CD8-positive, alpha-beta memory T cell (primary cell): ENCODE measurements around the gene NOP56. TPM values are rescaled to one million over a fixed set of nuclear protein-coding genes. Genes with fewer than 3 reads are reported as not detected.

Experiments
- CTCF ChIA-PET: fragments of 350-600 bp; sonication (Branson Sonifier 250); formaldehyde crosslinking; loops from one replicate; lab custom pipeline; 2021; ENCODE audit warnings: antibody characterized with exemption; lab: Charles Lee
- POLR2A ChIA-PET: fragments of 350-600 bp; sonication (Branson Sonifier 250); formaldehyde crosslinking; loops from one replicate; lab custom pipeline; 2021; ENCODE audit warnings: antibody characterized with exemption; lab: Charles Lee
- DNase-seq, 5 donors: peaks; one replicate each; pipeline versions ENCODE4 v3.0.0 to v3.0.0-alpha.2; 2020 to 2022; ENCODE audit warnings: mixed read lengths in 1 of 5
- H3K27ac ChIP-seq: one replicate; pipeline ENCODE4 v1.7.0; 2013; ENCODE audit warnings: low read depth, mild to moderate bottlenecking, low read length, moderate library complexity
- H3K27me3 ChIP-seq: 2 replicates; pipeline ENCODE4 v1.7.0; 2013; ENCODE audit warnings: low read length, mild to moderate bottlenecking; ENCODE audit not compliant: insufficient read depth, poor library complexity, severe bottlenecking
- H3K36me3 ChIP-seq: 2 replicates; pipeline ENCODE4 v1.7.0; 2013; ENCODE audit warnings: mild to moderate bottlenecking, low read length, moderate library complexity; ENCODE audit not compliant: insufficient read depth
- H3K4me1 ChIP-seq: 2 replicates; pipeline ENCODE4 v1.7.0; 2013; ENCODE audit warnings: mild to moderate bottlenecking, low read length, moderate library complexity; ENCODE audit not compliant: insufficient read depth
- H3K4me3 ChIP-seq: 2 replicates; pipeline ENCODE4 v1.7.0; 2013; ENCODE audit warnings: mild to moderate bottlenecking, low read length
- H3K9me3 ChIP-seq: 2 replicates; pipeline ENCODE4 v1.7.0; 2013; ENCODE audit warnings: mild to moderate bottlenecking, low read length
- H3K27ac Mint-ChIP-seq, 8 donors: one replicate each; pipeline ENCODE4 v1.8.0; 2020 to 2021; ENCODE audit warnings: mixed read lengths in 8 of 8, mild to moderate bottlenecking in 6 of 8, inconsistent platforms in 3 of 8, moderate library complexity in 3 of 8
- H3K27me3 Mint-ChIP-seq, 2 donors: one replicate each; pipeline ENCODE4 v1.8.0; 2020 to 2021; ENCODE audit warnings: mixed read lengths in 2 of 2, mild to moderate bottlenecking in 1 of 2, moderate library complexity in 1 of 2
- H3K36me3 Mint-ChIP-seq, 3 donors: one replicate each; pipeline ENCODE4 v1.8.0; 2020 to 2021; ENCODE audit warnings: mixed read lengths in 3 of 3, inconsistent platforms in 1 of 3, mild to moderate bottlenecking in 1 of 3
- H3K4me1 Mint-ChIP-seq, 3 donors: one replicate each; pipeline ENCODE4 v1.8.0; 2020 to 2021; ENCODE audit warnings: mixed read lengths in 3 of 3, inconsistent platforms in 1 of 3, mild to moderate bottlenecking in 1 of 3
- H3K4me3 Mint-ChIP-seq, 7 donors: one replicate each; pipeline ENCODE4 v1.8.0; 2020 to 2021; ENCODE audit warnings: mixed read lengths in 7 of 7, mild to moderate bottlenecking in 6 of 7, moderate library complexity in 4 of 7, inconsistent platforms in 2 of 7
- H3K9me3 Mint-ChIP-seq, 5 donors: one replicate each; pipeline ENCODE4 v1.8.0; 2020 to 2022; ENCODE audit warnings: mixed read lengths in 5 of 5, mild to moderate bottlenecking in 3 of 5, moderate library complexity in 2 of 5, inconsistent platforms in 1 of 5
- polyA plus RNA-seq: library from polyadenylated mRNA; unstranded; fragments of 300-500 nt; fragmentation: Illumina TruSeq; gene quantifications from one replicate; pipeline ENCODE4 v1.2.3, GENCODE V29; 2021
- total RNA-seq, 2 experiments: library from RNA; stranded (reverse); gene quantifications; one replicate each; pipeline ENCODE4 v1.2.3, GENCODE V29; 2021

Gene NOP56
- total and polyA plus RNA-seq, 3 experiments from 2014 or later = 106 to 920 (median 888) TPM

- no peaks in the 10 kb centered on the region for H3K9me3 Mint-ChIP-seq
- no peaks in the 10 kb centered on the region for H3K9me3 ChIP-seq
- no peak for DNase-seq
- CTCF ChIA-PET = no interaction called here
- no peak overlapping the region for H3K27ac ChIP-seq
- H3K36me3 Mint-ChIP-seq = peaks cover 0 to under 1% (median 0%) of the 10 kb centered on the region in 3 donors
- H3K27me3 Mint-ChIP-seq = peaks cover 14 to 38% of the 10 kb centered on the region in 2 donors
- no peaks in the 10 kb centered on the region for H3K4me1 ChIP-seq
- no peaks in the 10 kb centered on the region for H3K36me3 ChIP-seq
- H3K4me1 Mint-ChIP-seq = peaks cover 0 to 2% (median 0%) of the 10 kb centered on the region in 3 donors
- no peak overlapping the region for H3K4me3 Mint-ChIP-seq
- peaks cover 7% of the 10 kb centered on the region for H3K27me3 ChIP-seq
- POLR2A ChIA-PET = interaction anchor here (0.5 kb wide), 1 partner anchor 401 kb away, joined by 3 read pairs; no protein-coding TSS in a partner anchor
- no peak overlapping the region for H3K4me3 ChIP-seq
- H3K27ac Mint-ChIP-seq = peak overlapping the region in 2 of 8 donors; percentile 30 to 37
Observed at GRCh38 chr20:2699775-2700413, 47.5 kb downstream of the NOP56 start.

GRCh38 chr20:2700913-2701620 is 48.6 kb downstream of the NOP56 start:
- H3K27ac Mint-ChIP-seq = no peak overlapping the region
- no peaks in the 10 kb centered on the region for H3K36me3 Mint-ChIP-seq
- CTCF ChIA-PET = interaction anchor here (0.6 kb wide), 1 partner anchor 243 kb away, joined by 3 read pairs; no protein-coding TSS in a partner anchor
- no peaks in the 10 kb centered on the region for H3K36me3 ChIP-seq
- DNase-seq = no peak
- no peaks in the 10 kb centered on the region for H3K9me3 Mint-ChIP-seq
- no peak overlapping the region for H3K4me3 Mint-ChIP-seq
- no peaks in the 10 kb centered on the region for H3K4me1 Mint-ChIP-seq
- no peaks in the 10 kb centered on the region for H3K27me3 ChIP-seq
- H3K4me1 ChIP-seq = no peaks in the 10 kb centered on the region
- no peaks in the 10 kb centered on the region for H3K9me3 ChIP-seq
- POLR2A ChIA-PET = no interaction called here
- no peak overlapping the region for H3K4me3 ChIP-seq
- H3K27ac ChIP-seq = no peak overlapping the region
- peaks cover 9 to 30% of the 10 kb centered on the region in 2 donors for H3K27me3 Mint-ChIP-seq

- ChIA-PET CTCF (no interaction called here), POLR2A (no interaction called here)
- Mint-ChIP-seq H3K4me1 (no peaks in the 10 kb centered on the region), H3K36me3 (no peaks in the 10 kb centered on the region), H3K27me3 (peaks cover 9 to 28% of the 10 kb centered on the region in 2 donors), H3K4me3 (no peak overlapping the region), H3K27ac (no peak overlapping the region), H3K9me3 (no peaks in the 10 kb centered on the region)
- DNase-seq = no peak
- no peak overlapping the region for H3K27ac ChIP-seq
- H3K4me1 ChIP-seq = no peaks in the 10 kb centered on the region
- no peaks in the 10 kb centered on the region for H3K36me3 ChIP-seq
- no peak overlapping the region for H3K4me3 ChIP-seq
- H3K9me3 ChIP-seq = no peaks in the 10 kb centered on the region
- no peaks in the 10 kb centered on the region for H3K27me3 ChIP-seq
Observed at GRCh38 chr20:2701671-2702081, 49.2 kb downstream of the NOP56 start.

- Histone ChIP-seq H3K36me3 (no peaks in the 10 kb centered on the region), H3K9me3 (no peaks in the 10 kb centered on the region), H3K4me3 (no peak overlapping the region), H3K27me3 (no peaks in the 10 kb centered on the region), H3K27ac (no peak overlapping the region), H3K4me1 (no peaks in the 10 kb centered on the region)
- Mint-ChIP-seq H3K4me3 (no peak overlapping the region), H3K36me3 (no peaks in the 10 kb centered on the region), H3K27ac (peak overlapping the region in 1 of 8 donors; percentile 23), H3K9me3 (no peaks in the 10 kb centered on the region), H3K4me1 (no peaks in the 10 kb centered on the region), H3K27me3 (peaks cover 6 to 27% of the 10 kb centered on the region in 2 donors)
- POLR2A ChIA-PET = interaction anchor here (0.7 kb wide), 1 partner anchor 67 kb away, joined by 5 read pairs; no protein-coding TSS in a partner anchor
- CTCF ChIA-PET = interaction anchor here (1.6 kb wide), 1 partner anchor 12 kb away, joined by 3 read pairs; no protein-coding TSS in a partner anchor
- no peak for DNase-seq
Observed at GRCh38 chr20:2703716-2704475, 51.5 kb downstream of the NOP56 start.

- H3K27me3 Mint-ChIP-seq = peaks cover 6 to 26% of the 10 kb centered on the region in 2 donors
- no peaks in the 10 kb centered on the region for H3K36me3 Mint-ChIP-seq
- CTCF ChIA-PET = no interaction called here
- no peaks in the 10 kb centered on the region for H3K9me3 ChIP-seq
- no peaks in the 10 kb centered on the region for H3K27me3 ChIP-seq
- no peaks in the 10 kb centered on the region for H3K4me1 Mint-ChIP-seq
- H3K36me3 ChIP-seq = no peaks in the 10 kb centered on the region
- H3K27ac ChIP-seq = no peak overlapping the region
- H3K4me3 ChIP-seq = no peak overlapping the region
- H3K4me3 Mint-ChIP-seq = no peak overlapping the region
- POLR2A ChIA-PET = no interaction called here
- H3K27ac Mint-ChIP-seq = no peak overlapping the region
- no peaks in the 10 kb centered on the region for H3K4me1 ChIP-seq
- no peaks in the 10 kb centered on the region for H3K9me3 Mint-ChIP-seq
- DNase-seq = no peak
Observed at GRCh38 chr20:2705931-2706645, 53.7 kb downstream of the NOP56 start.

GRCh38 chr20:2706688-2707352 is 54.4 kb downstream of the NOP56 start:
- H3K9me3 Mint-ChIP-seq = no peaks in the 10 kb centered on the region
- no peak overlapping the region for H3K4me3 Mint-ChIP-seq
- no peak overlapping the region for H3K27ac ChIP-seq
- no peaks in the 10 kb centered on the region for H3K27me3 ChIP-seq
- H3K36me3 Mint-ChIP-seq = no peaks in the 10 kb centered on the region
- no peaks in the 10 kb centered on the region for H3K36me3 ChIP-seq
- H3K4me3 ChIP-seq = no peak overlapping the region
- ChIA-PET POLR2A (no interaction called here), CTCF (interaction anchor here (2.1 kb wide), 1 partner anchor 35 kb away, joined by 9 read pairs; no protein-coding TSS in a partner anchor)
- H3K9me3 ChIP-seq = no peaks in the 10 kb centered on the region
- no peak for DNase-seq
- H3K27me3 Mint-ChIP-seq = peaks cover 6 to 25% of the 10 kb centered on the region in 2 donors
- no peaks in the 10 kb centered on the region for H3K4me1 Mint-ChIP-seq
- no peak overlapping the region for H3K27ac Mint-ChIP-seq
- H3K4me1 ChIP-seq = no peaks in the 10 kb centered on the region

GRCh38 chr20:2707353-2708072 is 55.1 kb downstream of the NOP56 start:
- H3K9me3 Mint-ChIP-seq = no peaks in the 10 kb centered on the region
- H3K36me3 Mint-ChIP-seq = no peaks in the 10 kb centered on the region
- no peaks in the 10 kb centered on the region for H3K4me1 ChIP-seq
- H3K27ac ChIP-seq = no peak overlapping the region
- H3K4me3 Mint-ChIP-seq = no peak overlapping the region
- no peak overlapping the region for H3K4me3 ChIP-seq
- CTCF ChIA-PET = interaction anchor here (2.1 kb wide), 1 partner anchor 34 kb away, joined by 9 read pairs; no protein-coding TSS in a partner anchor
- DNase-seq = no peak
- H3K27ac Mint-ChIP-seq = no peak overlapping the region
- H3K9me3 ChIP-seq = no peaks in the 10 kb centered on the region
- no peaks in the 10 kb centered on the region for H3K27me3 ChIP-seq
- no peaks in the 10 kb centered on the region for H3K4me1 Mint-ChIP-seq
- POLR2A ChIA-PET = no interaction called here
- peaks cover 6 to 23% of the 10 kb centered on the region in 2 donors for H3K27me3 Mint-ChIP-seq
- no peaks in the 10 kb centered on the region for H3K36me3 ChIP-seq
